GM23248 (cell line): Measurements from ENCODE around the gene RBMS3. TPM values are rescaled to one million over a fixed set of nuclear protein-coding genes. Genes with fewer than 3 reads are reported as not detected.

Source experiments
- DNase-seq: peaks from one replicate; pipeline ENCODE4 v3.0.0-alpha.2; 2015
- H2AFZ ChIP-seq: fragments of 200-600 bp; sonication (generic); 2 replicates; pipeline ENCODE4 v1.6.1; 2016; ENCODE audit warnings: antibody characterized with exemption
- H3F3A ChIP-seq: fragments of 200-600 bp; sonication (generic); 2 replicates; pipeline ENCODE4 v1.6.1; 2016; ENCODE audit warnings: mild to moderate bottlenecking, antibody characterized with exemption, mixed run types; ENCODE audit not compliant: insufficient read depth
- H3K27ac ChIP-seq: fragments of 200-600 bp; sonication (generic); 2 replicates; pipeline ENCODE4 v1.5.1; 2016; ENCODE audit warnings: mild to moderate bottlenecking
- H3K27me3 ChIP-seq: fragments of 200-600 bp; sonication (generic); replicated peaks from 2 replicates; pipeline ENCODE4 v1.6.1; 2016; ENCODE audit warnings: mild to moderate bottlenecking; ENCODE audit not compliant: insufficient read depth
- H3K36me3 ChIP-seq: fragments of 200-600 bp; sonication (generic); 2 replicates; pipeline ENCODE4 v1.6.1; 2016; ENCODE audit warnings: low read depth, mild to moderate bottlenecking
- H3K4me1 ChIP-seq: fragments of 200-600 bp; sonication (generic); 2 replicates; pipeline ENCODE4 v1.6.1; 2016; ENCODE audit warnings: mild to moderate bottlenecking; ENCODE audit not compliant: insufficient read depth
- H3K4me2 ChIP-seq: fragments of 200-600 bp; sonication (generic); one replicate; pipeline ENCODE4 v1.6.1; 2016; ENCODE audit warnings: mild to moderate bottlenecking; ENCODE audit not compliant: unreplicated experiment
- H3K4me3 ChIP-seq: fragments of 200-600 bp; sonication (generic); 2 replicates; pipeline ENCODE4 v1.5.1; 2016; ENCODE audit warnings: mild to moderate bottlenecking
- H3K79me2 ChIP-seq: fragments of 200-600 bp; sonication (generic); 2 replicates; pipeline ENCODE4 v1.6.1; 2016; ENCODE audit warnings: mild to moderate bottlenecking; ENCODE audit not compliant: insufficient read depth
- H3K9ac ChIP-seq: fragments of 200-600 bp; sonication (generic); 2 replicates; pipeline ENCODE4 v1.6.1; 2016; ENCODE audit warnings: mild to moderate bottlenecking
- H3K9me2 ChIP-seq: fragments of 200-600 bp; sonication (generic); 2 replicates; pipeline ENCODE4 v1.6.1; 2016; ENCODE audit warnings: mixed run types, mild to moderate bottlenecking, moderate library complexity; ENCODE audit not compliant: insufficient read depth
- H3K9me3 ChIP-seq: fragments of 200-600 bp; sonication (generic); one replicate; pipeline ENCODE4 v1.6.1; 2017; ENCODE audit warnings: low read depth
- H4K20me1 ChIP-seq: fragments of 200-600 bp; sonication (generic); 2 replicates; pipeline ENCODE4 v1.6.0; 2016; ENCODE audit not compliant: insufficient read depth
- EZH2 ChIP-seq: fragments of 200-600 bp; sonication (generic); IDR thresholded peaks from 2 replicates; pipeline ENCODE4 v1.6.1; 2018; ENCODE audit warnings: antibody characterized with exemption, mild to moderate bottlenecking; ENCODE audit not compliant: insufficient read depth, poor library complexity, severe bottlenecking
- EZH2phosphoT487 ChIP-seq: fragments of 200-600 bp; sonication (generic); IDR thresholded peaks from 2 replicates; pipeline ENCODE4 v1.6.1; 2018; ENCODE audit warnings: antibody characterized with exemption, moderate library complexity, mild to moderate bottlenecking, low read depth; ENCODE audit not compliant: insufficient read depth
- WGBS, 2 experiments: methylation state at CpG; one replicate each; pipeline ENCODE4 v1.1.6; 2015 to 2017; ENCODE audit warnings: low lambda C conversion rate in 2 of 2, low coverage in 1 of 2; ENCODE audit errors: missing lambda C conversion rate in 2 of 2; 5-methylcytosine and 5-hydroxymethylcytosine counted together
- in situ Hi-C: fragments of 300-500 bp; cut with MboI; formaldehyde crosslinking; loops from 2 replicates; pipeline ENCODE4 v1.15.0; 2020
- polyA plus RNA-seq: library from polyadenylated mRNA; unstranded; fragments of >200 nt; fragmentation: Nextera tagmentation; extraction: Ambion mirVana; gene quantifications from 2 replicates; pipeline ENCODE4 v1.2.1, GENCODE V29; 2016
- total RNA-seq: library from RNA; depleted of rRNA; stranded (reverse); fragments of >200 nt; shearing (Covaris generic); gene quantifications from 2 replicates; pipeline ENCODE4 v1.2.3, GENCODE V29; 2014

RBMS3 gene
- total and polyA plus RNA-seq, 2 experiments from 2014 or later = 40.0 to 94.3 TPM

GRCh38 chr3:29301332-29302019 is 20.6 kb downstream of the RBMS3 start:
- no peak overlapping the region for H3K9ac ChIP-seq
- no peak overlapping the region; the same call in 1 of the 2 replicates for H2AFZ ChIP-seq
- H4K20me1 ChIP-seq = peaks cover 5% of the 10 kb centered on the region; the same call in 1 of the 2 replicates
- peaks cover 100% of the 10 kb centered on the region for H3K79me2 ChIP-seq
- no peaks in the 10 kb centered on the region for H3K27me3 ChIP-seq
- H3K4me2 ChIP-seq = no peak overlapping the region
- no peak for TF ChIP-seq EZH2
- H3K9me2 ChIP-seq = no peaks in the 10 kb centered on the region
- no peak overlapping the region for H3K4me3 ChIP-seq
- H3K4me1 ChIP-seq = peaks cover 17% of the 10 kb centered on the region; the same call in 1 of the 2 replicates
- peaks cover 16% of the 10 kb centered on the region for H3K36me3 ChIP-seq
- H3F3A ChIP-seq = no peaks in the 10 kb centered on the region
- 50 to 55% methylated on average over 7 of the region's 7 CpGs for WGBS, 2 experiments
- H3K9me3 ChIP-seq = no peaks in the 10 kb centered on the region
- in situ Hi-C loops = no loop called here
- DNase-seq = no peak
- H3K27ac ChIP-seq = peak overlapping the region; percentile 6; the same call in 1 of the 2 replicates

DNA sequence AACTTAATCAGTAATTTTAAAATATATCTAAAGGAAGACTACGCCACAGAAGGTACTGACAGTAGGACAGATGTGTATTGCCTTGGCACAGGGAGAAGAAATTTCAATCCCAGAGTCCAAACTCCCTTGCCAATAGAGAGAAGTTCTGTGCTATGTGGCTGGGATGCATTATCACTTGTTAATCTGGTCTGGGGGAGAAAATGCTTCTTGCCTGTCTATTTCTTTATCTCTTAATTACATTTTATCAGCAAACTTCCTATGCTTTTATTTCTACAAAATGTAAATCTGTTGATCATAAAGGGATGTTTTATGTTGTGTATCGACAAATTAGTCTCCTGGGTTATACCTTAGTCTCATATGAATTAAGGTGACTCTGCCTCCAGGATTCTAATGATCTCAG is 21.7 kb downstream of the RBMS3 start:
- no peak overlapping the region for H3K27ac ChIP-seq
- no peak overlapping the region for H3K4me2 ChIP-seq
- no peak overlapping the region for H3K4me3 ChIP-seq
- no peak for DNase-seq
- no peak overlapping the region for H3K9ac ChIP-seq
- peaks cover 15% of the 10 kb centered on the region; the same call in 1 of the 2 replicates for H3K4me1 ChIP-seq
- no peaks in the 10 kb centered on the region for H3K27me3 ChIP-seq
- in situ Hi-C loops = no loop called here
- no peaks in the 10 kb centered on the region for H3F3A ChIP-seq
- TF ChIP-seq EZH2 (no peak), EZH2phosphoT487 (no peak)
- H3K9me3 ChIP-seq = no peaks in the 10 kb centered on the region
- H4K20me1 ChIP-seq = peaks cover 7% of the 10 kb centered on the region; the same call in 1 of the 2 replicates
- peaks cover 14% of the 10 kb centered on the region for H3K36me3 ChIP-seq
- WGBS, 2 experiments = 93 to 96% methylated on average over 2 of the region's 2 CpGs
- H2AFZ ChIP-seq = no peak overlapping the region
- no peaks in the 10 kb centered on the region for H3K9me2 ChIP-seq
- H3K79me2 ChIP-seq = peaks cover 100% of the 10 kb centered on the region

DNA sequence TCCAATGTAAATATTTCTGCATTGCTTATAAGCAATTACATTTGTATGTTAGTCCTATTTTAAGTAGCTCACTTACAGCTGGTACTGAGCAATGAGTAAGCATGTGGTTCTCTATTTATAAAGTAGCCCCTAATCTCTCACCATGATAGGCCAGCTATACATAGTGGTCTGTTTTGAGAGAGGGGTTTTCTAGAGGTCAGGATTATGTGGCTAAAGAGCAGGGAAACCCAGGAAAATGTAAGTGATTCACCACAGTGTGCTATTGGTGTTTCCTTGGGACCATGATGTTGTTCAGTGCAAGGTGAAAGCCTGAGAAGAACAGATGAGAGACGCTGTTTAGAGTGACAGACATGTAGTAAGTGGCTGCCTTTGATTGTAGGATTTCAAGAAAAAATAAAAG is 26.4 kb downstream of the RBMS3 start:
- H3K79me2 ChIP-seq = peaks cover 100% of the 10 kb centered on the region
- H2AFZ ChIP-seq = no peak overlapping the region
- peaks cover 18% of the 10 kb centered on the region for H3K36me3 ChIP-seq
- H3K9me3 ChIP-seq = no peaks in the 10 kb centered on the region
- H4K20me1 ChIP-seq = peaks cover 15% of the 10 kb centered on the region; the same call in 1 of the 2 replicates
- no peak overlapping the region for H3K4me3 ChIP-seq
- H3K4me1 ChIP-seq = peaks cover 6% of the 10 kb centered on the region
- in situ Hi-C loops = no loop called here
- 0 out of 2 replicates have a peak, but pooled peaks cover 4% of the 10 kb centered on the region for H3F3A ChIP-seq
- H3K27me3 ChIP-seq = no peaks in the 10 kb centered on the region
- no peak overlapping the region for H3K9ac ChIP-seq
- TF ChIP-seq EZH2 (no peak), EZH2phosphoT487 (no peak)
- 100% methylated on average over 1 of the region's 1 CpG for WGBS, 2 experiments
- H3K9me2 ChIP-seq = no peaks in the 10 kb centered on the region
- no peak for DNase-seq
- no peak overlapping the region for H3K4me2 ChIP-seq
- no peak overlapping the region for H3K27ac ChIP-seq

GRCh38 chr3:29310865-29311264 is 30.0 kb downstream of the RBMS3 start:
- Histone ChIP-seq H3K4me1 (peaks cover 40% of the 10 kb centered on the region), H3K36me3 (peaks cover 4% of the 10 kb centered on the region), H3K79me2 (peaks cover 100% of the 10 kb centered on the region), H3K9ac (no peak overlapping the region), H2AFZ (no peak overlapping the region), H4K20me1 (peaks cover 15% of the 10 kb centered on the region; the same call in 1 of the 2 replicates), H3K27ac (no peak overlapping the region), H3K4me2 (no peak overlapping the region), H3K9me3 (no peaks in the 10 kb centered on the region), H3F3A (peaks cover 18% of the 10 kb centered on the region), H3K9me2 (no peaks in the 10 kb centered on the region), H3K4me3 (no peak overlapping the region), H3K27me3 (no peaks in the 10 kb centered on the region)
- WGBS, 2 experiments = 95 to 100% methylated on average over 1 of the region's 1 CpG
- in situ Hi-C loops = no loop called here
- no peak for TF ChIP-seq EZH2
- no peak for TF ChIP-seq EZH2phosphoT487
- DNase-seq = no peak
